Tibial artery (tissue), 4 donors: ENCODE measurements around the gene TBX4.

Experiments
- DNase-seq, 2 donors: peaks; one replicate each; pipeline ENCODE4 v3.0.0-alpha.2; 2019
- H3K27ac ChIP-seq, 2 donors: fragments of 200-600 bp; sonication (generic) in 1 of 2; 1 replicate in 1 of 2; 2 replicates in 1 of 2; pipeline ENCODE4 v1.5.1; 2018 to 2019; ENCODE audit warnings: mild to moderate bottlenecking in 1 of 2
- H3K27me3 ChIP-seq, 2 donors: fragments of 200-600 bp; sonication (generic) in 1 of 2; one replicate each; pipeline versions ENCODE4 v1.5.1 to v1.6.0; 2016 to 2019
- H3K36me3 ChIP-seq, 3 donors: fragments of 200-600 bp; sonication (generic) in 2 of 3; one replicate each; pipeline ENCODE4 v1.5.1; 2016 to 2019; ENCODE audit warnings: mild to moderate bottlenecking in 2 of 3
- H3K4me1 ChIP-seq, 4 donors: fragments of 200-600 bp; sonication (generic) in 2 of 4; 1 replicate in 3 of 4; 2 replicates in 1 of 4; pipeline ENCODE4 v1.5.1; 2016 to 2019
- H3K4me3 ChIP-seq, 2 donors: fragments of 200-600 bp; sonication (generic) in 1 of 2; 1 replicate in 1 of 2; 2 replicates in 1 of 2; pipeline ENCODE4 v1.5.1; 2018 to 2019; ENCODE audit warnings: mild to moderate bottlenecking in 2 of 2
- H3K9me3 ChIP-seq, 3 donors: fragments of 200-600 bp; sonication (generic) in 1 of 3; one replicate each; pipeline ENCODE4 v1.5.1; 2016 to 2019
- intact Hi-C: fragments of 100-400 bp; cut with DNase I; formaldehyde crosslinking; loops from one replicate; pipeline ENCODE4 v1.15.0; 2023; ENCODE audit warnings: low total_unique reads
- TF ChIP-seq, protein P1 (sequence below), 2 experiments: fragments of 200-600 bp in 1 of 2; fragments of 450-650 bp in 1 of 2; IDR thresholded peaks; one replicate each; pipeline ENCODE4 v1.5.1; 2017 to 2019; ENCODE audit warnings: antibody characterized with exemption in 2 of 2, mild to moderate bottlenecking in 1 of 2, moderate library complexity in 1 of 2

The TBX4 gene

DNA sequence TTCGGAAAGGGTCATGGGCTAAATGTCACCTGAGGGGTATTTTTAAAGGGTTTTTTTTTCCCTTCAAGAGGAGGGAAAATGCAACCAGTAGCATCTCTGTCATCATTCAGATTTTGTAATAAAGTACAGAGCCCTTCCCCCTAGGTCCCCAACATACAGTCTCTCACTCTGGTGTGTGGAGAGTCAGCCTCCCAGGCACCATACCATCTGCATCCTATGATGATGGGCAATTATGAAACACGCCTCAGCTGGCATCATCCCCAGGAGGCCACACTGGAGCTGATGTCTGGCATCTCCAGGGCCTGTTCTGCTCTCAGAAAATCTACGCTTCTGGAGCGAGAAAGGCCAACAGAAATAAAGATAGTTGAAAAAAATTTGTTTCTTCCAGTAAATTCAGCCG lies 32.0 kb downstream of the TBX4 start:
- DNase-seq = no peak
- Histone ChIP-seq H3K4me1 (peaks cover 0 to 7% (median 0%) of the 10 kb centered on the region in 4 donors), H3K27ac (no peak overlapping the region), H3K9me3 (no peaks in the 10 kb centered on the region), H3K4me3 (no peak overlapping the region), H3K36me3 (no peaks in the 10 kb centered on the region), H3K27me3 (no peaks in the 10 kb centered on the region)
- intact Hi-C loops = no loop called here
- TF ChIP-seq, protein P1, sequence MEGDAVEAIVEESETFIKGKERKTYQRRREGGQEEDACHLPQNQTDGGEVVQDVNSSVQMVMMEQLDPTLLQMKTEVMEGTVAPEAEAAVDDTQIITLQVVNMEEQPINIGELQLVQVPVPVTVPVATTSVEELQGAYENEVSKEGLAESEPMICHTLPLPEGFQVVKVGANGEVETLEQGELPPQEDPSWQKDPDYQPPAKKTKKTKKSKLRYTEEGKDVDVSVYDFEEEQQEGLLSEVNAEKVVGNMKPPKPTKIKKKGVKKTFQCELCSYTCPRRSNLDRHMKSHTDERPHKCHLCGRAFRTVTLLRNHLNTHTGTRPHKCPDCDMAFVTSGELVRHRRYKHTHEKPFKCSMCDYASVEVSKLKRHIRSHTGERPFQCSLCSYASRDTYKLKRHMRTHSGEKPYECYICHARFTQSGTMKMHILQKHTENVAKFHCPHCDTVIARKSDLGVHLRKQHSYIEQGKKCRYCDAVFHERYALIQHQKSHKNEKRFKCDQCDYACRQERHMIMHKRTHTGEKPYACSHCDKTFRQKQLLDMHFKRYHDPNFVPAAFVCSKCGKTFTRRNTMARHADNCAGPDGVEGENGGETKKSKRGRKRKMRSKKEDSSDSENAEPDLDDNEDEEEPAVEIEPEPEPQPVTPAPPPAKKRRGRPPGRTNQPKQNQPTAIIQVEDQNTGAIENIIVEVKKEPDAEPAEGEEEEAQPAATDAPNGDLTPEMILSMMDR (IDR thresholded peaks at IDR 0.05) = no peak

DNA sequence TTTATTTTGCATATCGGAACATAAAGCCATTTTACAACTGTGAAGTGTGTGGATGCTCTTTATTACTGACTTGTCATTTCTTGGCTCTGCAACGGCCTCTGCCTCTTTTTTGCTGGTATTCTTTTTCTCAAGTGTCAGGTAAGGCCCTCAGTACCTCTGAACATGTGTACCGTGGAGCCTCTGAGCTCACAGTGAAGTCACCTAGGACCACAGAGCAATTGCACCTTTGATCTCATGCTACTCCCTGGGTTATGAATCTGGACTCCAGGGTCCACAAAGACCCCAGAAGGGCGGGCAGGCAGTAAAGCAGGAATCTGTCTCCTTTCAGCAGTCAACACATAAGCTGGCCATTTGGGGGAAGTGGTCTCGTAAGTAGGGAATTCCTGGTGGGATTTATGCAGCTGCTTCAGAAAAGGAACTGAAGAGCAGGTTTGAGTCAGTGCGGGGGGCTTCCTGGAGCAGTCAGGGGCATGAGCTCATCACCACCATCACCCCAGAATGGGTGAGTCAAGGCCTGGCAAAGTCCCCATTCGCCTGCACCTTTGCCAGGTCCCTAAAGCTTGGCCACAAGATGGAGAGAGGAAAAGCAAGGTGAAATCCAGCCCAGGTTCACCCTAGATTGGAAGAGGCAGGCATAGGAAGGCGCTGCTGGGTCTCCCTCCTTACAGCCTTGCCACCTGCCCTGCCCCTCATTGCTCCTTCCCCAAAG lies 33.0 kb downstream of the TBX4 start:
- Histone ChIP-seq H3K27me3 (no peaks in the 10 kb centered on the region), H3K4me3 (no peak overlapping the region), H3K36me3 (no peaks in the 10 kb centered on the region), H3K4me1 (peaks cover 0 to 9% (median 0%) of the 10 kb centered on the region in 4 donors), H3K27ac (no peak overlapping the region), H3K9me3 (no peaks in the 10 kb centered on the region)
- intact Hi-C loops = no loop called here
- TF ChIP-seq, protein P1 (IDR thresholded peaks at IDR 0.05) = no peak
- DNase-seq = no peak

DNA sequence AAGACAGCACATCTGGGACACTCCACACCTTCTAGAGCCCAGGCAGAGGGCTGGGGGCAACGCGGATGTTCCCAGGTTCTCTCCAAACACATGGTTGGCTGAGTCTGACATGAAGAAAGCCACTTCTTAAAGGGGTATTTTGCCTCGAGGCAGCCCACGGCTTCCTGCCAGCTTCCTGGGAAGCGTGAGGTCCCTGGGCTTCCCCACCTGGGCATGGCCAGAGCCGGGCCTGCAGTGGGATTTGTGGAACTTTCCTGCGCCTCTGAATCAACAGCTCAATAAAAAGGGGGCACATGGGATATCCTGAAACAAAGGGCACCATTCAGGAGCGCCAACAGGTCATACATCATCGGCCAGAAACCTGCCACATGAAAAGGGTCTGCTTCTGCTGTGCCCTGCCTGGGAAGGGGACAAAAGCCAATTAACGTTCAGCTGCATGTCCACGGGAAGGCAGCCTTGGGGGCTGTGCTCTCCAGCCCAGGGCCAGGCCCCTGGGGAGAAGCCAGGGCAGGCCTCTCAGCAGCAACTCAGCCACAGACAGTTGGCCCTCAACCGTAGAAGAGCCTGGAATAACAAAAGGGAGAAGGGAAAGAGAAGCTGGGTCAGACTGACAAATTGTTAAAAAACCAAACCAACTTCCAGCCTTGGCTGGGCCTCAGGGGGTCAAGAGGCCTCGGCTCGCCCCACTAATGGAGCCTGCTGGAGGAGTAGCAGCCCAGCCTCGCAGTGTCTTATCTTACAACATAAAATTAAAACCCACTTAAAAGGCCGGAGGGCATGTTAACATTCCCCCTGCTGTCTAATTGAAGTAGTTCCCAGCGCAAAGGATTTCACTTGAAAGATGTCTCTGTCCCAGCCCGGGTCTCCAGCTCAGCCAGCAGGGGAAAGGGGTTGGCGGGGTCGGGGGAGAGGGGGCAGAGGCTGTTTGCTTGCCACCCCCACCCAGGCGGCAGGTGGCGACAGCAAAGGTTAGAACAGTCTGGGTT lies 34.2 kb downstream of the TBX4 start:
- H3K4me3 ChIP-seq = no peak overlapping the region
- H3K4me1 ChIP-seq = peaks cover 0 to 21% (median 3%) of the 10 kb centered on the region in 4 donors
- DNase-seq = no peak
- no peaks in the 10 kb centered on the region for H3K36me3 ChIP-seq
- H3K9me3 ChIP-seq = no peaks in the 10 kb centered on the region
- H3K27ac ChIP-seq = no peak overlapping the region
- TF ChIP-seq, protein P1 (IDR thresholded peaks at IDR 0.05) = no peak
- intact Hi-C loops = no loop called here
- no peaks in the 10 kb centered on the region for H3K27me3 ChIP-seq

DNA sequence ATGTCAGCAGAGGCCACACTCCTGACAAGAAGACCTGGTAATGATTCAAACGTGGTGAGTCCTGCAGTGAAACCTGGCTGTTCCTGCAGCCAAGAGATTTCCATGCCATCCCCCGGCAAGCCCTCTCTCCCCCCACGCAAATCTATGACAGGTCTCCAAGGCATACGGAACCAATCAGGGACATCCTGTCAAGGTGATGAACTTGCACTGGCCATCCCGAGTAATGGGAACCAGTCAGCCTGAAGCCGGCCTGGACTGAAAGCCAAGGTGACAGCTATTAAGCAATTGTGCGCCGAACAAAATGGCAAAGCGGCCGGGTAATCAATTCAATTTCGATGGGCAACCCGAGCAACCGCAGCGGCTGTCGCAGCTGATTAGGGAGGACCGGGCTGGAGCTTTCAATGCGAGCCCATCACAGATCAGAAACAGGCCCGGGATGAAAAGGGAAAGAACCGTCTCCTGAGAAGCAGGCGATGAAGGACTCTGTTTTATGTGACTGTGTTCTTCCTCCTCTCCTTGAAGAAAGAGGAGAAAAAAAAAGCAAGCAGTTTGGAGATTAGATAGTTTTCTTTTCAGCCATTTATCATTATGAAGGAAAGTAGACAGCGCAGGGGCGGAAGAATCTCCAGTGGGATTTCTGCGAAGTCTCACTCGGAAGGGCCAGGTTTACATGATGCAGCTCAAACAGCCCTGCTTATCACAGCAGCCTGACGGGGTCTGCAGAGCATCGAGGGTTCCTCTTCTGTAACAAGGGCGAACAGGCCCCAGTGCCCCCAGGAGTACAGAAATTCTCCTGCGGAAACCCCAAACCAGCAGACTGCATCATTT lies 35.2 kb downstream of the TBX4 start:
- intact Hi-C loops = no loop called here
- DNase-seq = no peak
- TF ChIP-seq, protein P1 (IDR thresholded peaks at IDR 0.05) = no peak
- no peak overlapping the region for H3K27ac ChIP-seq
- peaks cover 0 to 30% (median 3%) of the 10 kb centered on the region in 4 donors for H3K4me1 ChIP-seq
- no peaks in the 10 kb centered on the region for H3K27me3 ChIP-seq
- no peaks in the 10 kb centered on the region for H3K9me3 ChIP-seq
- H3K4me3 ChIP-seq = no peak overlapping the region
- H3K36me3 ChIP-seq = no peaks in the 10 kb centered on the region

DNA sequence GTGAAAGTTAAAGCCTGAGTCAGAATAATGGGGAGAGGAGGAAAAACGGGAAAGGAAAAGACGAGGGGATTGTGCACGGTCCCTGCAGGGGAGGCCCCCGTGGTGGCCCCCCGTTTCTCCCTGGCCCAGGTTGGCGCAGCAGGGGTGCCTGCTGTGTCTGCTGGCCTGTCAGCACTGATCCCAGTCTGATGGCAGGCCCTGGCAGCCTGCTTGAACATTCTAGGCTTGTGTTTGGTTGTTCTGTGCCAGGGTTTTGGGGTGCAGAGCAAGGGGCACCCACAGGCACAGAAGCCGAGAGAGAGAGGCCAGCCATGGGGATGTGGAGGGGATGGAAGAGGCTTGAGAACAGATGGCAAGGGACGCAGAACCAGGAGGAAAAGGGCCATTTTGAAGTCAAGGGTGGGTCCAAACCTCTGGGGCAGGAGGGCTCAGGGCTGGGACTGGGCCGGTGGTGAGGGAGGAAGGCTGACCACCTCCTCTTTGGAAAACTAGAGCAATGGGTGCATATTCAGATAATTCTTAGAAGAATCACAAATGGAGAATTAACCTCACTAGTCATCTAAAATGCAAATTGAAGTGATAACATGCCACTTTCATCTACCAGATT lies 35.9 kb downstream of the TBX4 start:
- TF ChIP-seq, protein P1 (IDR thresholded peaks at IDR 0.05) = no peak
- H3K27ac ChIP-seq = no peak overlapping the region
- intact Hi-C loops = no loop called here
- DNase-seq = no peak
- no peak overlapping the region for H3K4me3 ChIP-seq
- H3K27me3 ChIP-seq = no peaks in the 10 kb centered on the region
- H3K9me3 ChIP-seq = no peaks in the 10 kb centered on the region
- peaks cover 0 to 37% (median 10%) of the 10 kb centered on the region in 4 donors for H3K4me1 ChIP-seq
- H3K36me3 ChIP-seq = no peaks in the 10 kb centered on the region
